ENCODE data around the gene MTG1.

DNA sequence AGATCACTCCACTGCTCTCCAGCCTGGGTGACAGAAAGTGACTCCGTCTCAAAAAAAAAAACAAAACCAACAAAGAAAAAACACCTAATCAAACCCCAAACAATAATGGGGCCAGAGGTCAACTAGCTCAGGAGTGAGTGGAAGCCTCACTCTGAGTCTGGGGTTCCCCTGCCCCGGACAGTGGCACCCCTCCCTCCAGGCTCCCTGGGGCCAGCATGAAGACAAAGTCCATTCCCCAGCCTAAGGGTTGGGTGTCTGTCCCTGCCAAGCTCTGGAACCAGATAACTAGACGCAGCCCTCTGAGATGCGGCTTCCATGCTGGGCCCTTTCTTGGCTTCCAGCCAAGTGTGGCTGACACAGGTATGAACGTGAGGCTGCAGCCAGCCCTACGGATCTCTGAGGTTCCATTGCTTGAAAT is 34.4 kb upstream of the MTG1 start:
- TF ChIP-seq, protein P1, sequence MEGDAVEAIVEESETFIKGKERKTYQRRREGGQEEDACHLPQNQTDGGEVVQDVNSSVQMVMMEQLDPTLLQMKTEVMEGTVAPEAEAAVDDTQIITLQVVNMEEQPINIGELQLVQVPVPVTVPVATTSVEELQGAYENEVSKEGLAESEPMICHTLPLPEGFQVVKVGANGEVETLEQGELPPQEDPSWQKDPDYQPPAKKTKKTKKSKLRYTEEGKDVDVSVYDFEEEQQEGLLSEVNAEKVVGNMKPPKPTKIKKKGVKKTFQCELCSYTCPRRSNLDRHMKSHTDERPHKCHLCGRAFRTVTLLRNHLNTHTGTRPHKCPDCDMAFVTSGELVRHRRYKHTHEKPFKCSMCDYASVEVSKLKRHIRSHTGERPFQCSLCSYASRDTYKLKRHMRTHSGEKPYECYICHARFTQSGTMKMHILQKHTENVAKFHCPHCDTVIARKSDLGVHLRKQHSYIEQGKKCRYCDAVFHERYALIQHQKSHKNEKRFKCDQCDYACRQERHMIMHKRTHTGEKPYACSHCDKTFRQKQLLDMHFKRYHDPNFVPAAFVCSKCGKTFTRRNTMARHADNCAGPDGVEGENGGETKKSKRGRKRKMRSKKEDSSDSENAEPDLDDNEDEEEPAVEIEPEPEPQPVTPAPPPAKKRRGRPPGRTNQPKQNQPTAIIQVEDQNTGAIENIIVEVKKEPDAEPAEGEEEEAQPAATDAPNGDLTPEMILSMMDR (IDR thresholded peaks at IDR 0.05; ENCODE audit: insufficient read depth, low read depth, low read length), result no peak
- no peak for TF ChIP-seq EZH2 (IDR thresholded peaks at IDR 0.05; ENCODE audit: insufficient read depth, low read length)

Measured in astrocyte (in vitro differentiated cells and primary cell).